ENCODE data around the gene RERGL.

DNA sequence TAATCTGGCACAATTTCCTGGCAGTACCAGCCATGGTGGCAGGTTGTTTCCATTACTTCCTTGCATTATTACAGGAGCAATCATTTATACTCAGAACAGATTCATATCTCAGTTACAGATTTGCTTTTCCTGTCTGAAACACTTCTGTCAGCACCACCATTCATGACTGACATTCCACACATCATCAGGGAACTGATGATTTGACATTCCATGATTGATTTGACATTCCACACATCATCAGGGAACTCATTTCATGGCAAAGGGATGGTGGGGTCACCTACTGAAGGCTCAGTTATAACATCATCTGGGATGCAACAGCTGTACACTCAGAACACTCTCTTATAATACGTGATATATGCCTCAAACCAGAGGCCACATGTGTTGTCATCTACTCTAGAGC is 30.9 kb upstream of the RERGL start:
- TF ChIP-seq, protein P1, sequence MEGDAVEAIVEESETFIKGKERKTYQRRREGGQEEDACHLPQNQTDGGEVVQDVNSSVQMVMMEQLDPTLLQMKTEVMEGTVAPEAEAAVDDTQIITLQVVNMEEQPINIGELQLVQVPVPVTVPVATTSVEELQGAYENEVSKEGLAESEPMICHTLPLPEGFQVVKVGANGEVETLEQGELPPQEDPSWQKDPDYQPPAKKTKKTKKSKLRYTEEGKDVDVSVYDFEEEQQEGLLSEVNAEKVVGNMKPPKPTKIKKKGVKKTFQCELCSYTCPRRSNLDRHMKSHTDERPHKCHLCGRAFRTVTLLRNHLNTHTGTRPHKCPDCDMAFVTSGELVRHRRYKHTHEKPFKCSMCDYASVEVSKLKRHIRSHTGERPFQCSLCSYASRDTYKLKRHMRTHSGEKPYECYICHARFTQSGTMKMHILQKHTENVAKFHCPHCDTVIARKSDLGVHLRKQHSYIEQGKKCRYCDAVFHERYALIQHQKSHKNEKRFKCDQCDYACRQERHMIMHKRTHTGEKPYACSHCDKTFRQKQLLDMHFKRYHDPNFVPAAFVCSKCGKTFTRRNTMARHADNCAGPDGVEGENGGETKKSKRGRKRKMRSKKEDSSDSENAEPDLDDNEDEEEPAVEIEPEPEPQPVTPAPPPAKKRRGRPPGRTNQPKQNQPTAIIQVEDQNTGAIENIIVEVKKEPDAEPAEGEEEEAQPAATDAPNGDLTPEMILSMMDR (IDR thresholded peaks at IDR 0.05 in 4 of 5, conservative IDR thresholded peaks at IDR 0.05 in 1 of 5), result no peak
- TF ChIP-seq POLR2A (IDR thresholded peaks at IDR 0.05), result no peak
